ENCODE results near the gene LRIT3.

DNA sequence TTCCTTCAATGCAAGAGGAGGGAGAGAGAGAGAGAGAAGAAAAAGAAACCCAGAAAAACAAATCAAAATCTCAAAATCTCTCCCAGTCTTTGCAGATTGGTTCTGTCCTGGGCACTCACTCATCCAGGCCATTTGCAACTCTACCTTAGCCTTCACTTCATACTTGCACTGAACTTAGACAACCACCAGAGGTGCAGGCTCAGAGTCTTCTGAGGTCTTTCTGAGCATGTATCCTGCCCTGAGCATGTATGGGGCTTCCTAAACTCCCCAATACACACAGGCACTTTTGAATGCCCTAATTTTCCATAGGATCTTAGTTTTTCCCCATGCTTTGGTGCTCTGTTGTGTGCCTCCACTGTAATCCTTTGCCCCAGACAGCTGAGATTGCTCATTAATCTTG lies 49.0 kb upstream of the LRIT3 start:
- TF ChIP-seq YY1 (IDR thresholded peaks at IDR 0.05; ENCODE audit: insufficient read depth, insufficient read length) (no peak), SUZ12 (IDR thresholded peaks at IDR 0.05; ENCODE audit: extremely low read depth, insufficient read depth, insufficient read length) (no peak)
